Neural progenitor cell (in vitro differentiated cells): ENCODE results near the gene CLSTN2. TPM values are rescaled to one million over a fixed set of nuclear protein-coding genes. Genes with fewer than 3 reads are reported as not detected.

Experiments used
- DNase-seq: peaks from one replicate; pipeline ENCODE4 v3.0.0-alpha.2; 2016; ENCODE audit warnings: low spot score
- H2AFZ ChIP-seq: fragments of 200-600 bp; sonication (generic); replicated peaks from 2 replicates; pipeline ENCODE4 v1.6.1; 2016; ENCODE audit warnings: antibody characterized with exemption
- H3F3A ChIP-seq: fragments of 200-600 bp; sonication (generic); 2 replicates; pipeline ENCODE4 v1.6.1; 2016; ENCODE audit warnings: antibody characterized with exemption, low read depth
- H3K27ac ChIP-seq: fragments of 200-600 bp; sonication (generic); 2 replicates; pipeline ENCODE4 v1.5.1; 2016; ENCODE audit warnings: mild to moderate bottlenecking
- H3K27me3 ChIP-seq: fragments of 200-600 bp; sonication (generic); 2 replicates; pipeline ENCODE4 v1.6.1; 2016; ENCODE audit warnings: mild to moderate bottlenecking, moderate library complexity
- H3K36me3 ChIP-seq: fragments of 200-600 bp; sonication (generic); 2 replicates; pipeline ENCODE4 v1.5.1; 2016
- H3K4me1 ChIP-seq: fragments of 200-600 bp; sonication (generic); 2 replicates; pipeline ENCODE4 v1.6.1; 2016; ENCODE audit warnings: mixed run types
- H3K4me2 ChIP-seq: fragments of 200-600 bp; sonication (generic); 2 replicates; pipeline ENCODE4 v1.6.1; 2016
- H3K4me3 ChIP-seq: fragments of 200-600 bp; sonication (generic); 2 replicates; pipeline ENCODE4 v1.5.1; 2016
- H3K79me2 ChIP-seq: fragments of 200-600 bp; sonication (generic); 2 replicates; pipeline ENCODE4 v1.6.1; 2016; ENCODE audit warnings: low read depth
- H3K9ac ChIP-seq: fragments of 200-600 bp; sonication (generic); 2 replicates; pipeline ENCODE4 v1.6.1; 2016
- H3K9me3 ChIP-seq: fragments of 200-600 bp; sonication (generic); 2 replicates; pipeline ENCODE4 v1.5.1; 2016; ENCODE audit warnings: low read depth
- H4K20me1 ChIP-seq: fragments of 200-600 bp; sonication (generic); 2 replicates; pipeline ENCODE4 v1.6.1; 2016; ENCODE audit warnings: low read depth
- H3K27ac Mint-ChIP-seq: 3 replicates; pipeline ENCODE4 v1.8.0; 2021; ENCODE audit warnings: mixed read lengths
- H3K27me3 Mint-ChIP-seq: 2 replicates; pipeline ENCODE4 v1.8.0; 2022; ENCODE audit warnings: low read depth, mild to moderate bottlenecking, inconsistent platforms, moderate library complexity, mixed read lengths; ENCODE audit not compliant: insufficient read depth
- H3K36me3 Mint-ChIP-seq: 3 replicates; pipeline ENCODE4 v1.8.0; 2021; ENCODE audit warnings: mixed read lengths
- H3K4me1 Mint-ChIP-seq: 3 replicates; pipeline ENCODE4 v1.8.0; 2021; ENCODE audit warnings: mixed read lengths
- H3K4me3 Mint-ChIP-seq: 3 replicates; pipeline ENCODE4 v1.8.0; 2021; ENCODE audit warnings: mild to moderate bottlenecking, moderate library complexity, mixed read lengths
- H3K9me3 Mint-ChIP-seq: 3 replicates; pipeline ENCODE4 v1.8.0; 2020; ENCODE audit warnings: mixed read lengths
- EZH2 ChIP-seq: fragments of 200-600 bp; sonication (generic); IDR thresholded peaks from 2 replicates; pipeline ENCODE4 v1.6.1; 2017; ENCODE audit warnings: antibody characterized with exemption, mild to moderate bottlenecking, moderate library complexity
- EZH2phosphoT487 ChIP-seq: fragments of 200-600 bp; sonication (generic); IDR thresholded peaks from 2 replicates; pipeline ENCODE4 v1.6.1; 2017; ENCODE audit warnings: antibody characterized with exemption
- total RNA-seq: library from RNA; depleted of rRNA; stranded (reverse); fragments of >200 nt; gene quantifications from 2 replicates; pipeline ENCODE4 v1.2.3, GENCODE V29; 2015; ENCODE audit warnings: low replicate concordance
- TF ChIP-seq, protein P1 (sequence below): fragments of 200-600 bp; sonication (generic); IDR thresholded peaks from 2 replicates; pipeline ENCODE4 v1.5.1; 2017; ENCODE audit warnings: antibody characterized with exemption, mild to moderate bottlenecking

Gene CLSTN2
- total RNA-seq, 1 donor from 2014 or later, result 0.22 TPM

DNA sequence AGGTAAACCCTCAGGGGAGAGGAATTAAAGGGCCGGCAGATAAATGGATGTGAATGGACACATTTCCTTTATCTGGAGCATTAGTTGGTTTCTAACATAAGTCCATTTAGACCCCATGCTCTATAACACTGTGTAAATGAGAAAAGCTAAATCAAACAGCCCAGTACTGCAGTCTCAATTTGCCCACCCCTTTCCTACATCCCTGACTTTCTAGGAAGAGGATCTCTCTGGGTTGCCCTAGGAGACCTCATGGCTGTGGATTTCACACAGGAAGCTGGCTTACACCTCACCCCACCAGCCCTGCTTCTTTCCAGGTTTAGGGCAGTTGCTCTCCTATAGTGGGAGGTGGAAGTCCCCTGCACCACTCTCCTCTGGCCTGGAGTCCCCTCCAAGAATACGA is 126.2 kb downstream of the CLSTN2 start:
- H2AFZ ChIP-seq, result no peak overlapping the region
- H3K4me3 Mint-ChIP-seq, result no peak overlapping the region
- H3K4me3 ChIP-seq, result no peak overlapping the region
- H3K4me1 ChIP-seq, result no peaks in the 10 kb centered on the region
- no peak overlapping the region for H3K9ac ChIP-seq
- no peaks in the 10 kb centered on the region for H3K4me1 Mint-ChIP-seq
- H4K20me1 ChIP-seq, result no peaks in the 10 kb centered on the region
- no peak overlapping the region for H3K27ac ChIP-seq
- no peaks in the 10 kb centered on the region for H3K27me3 ChIP-seq
- no peak overlapping the region for H3K27ac Mint-ChIP-seq
- no peaks in the 10 kb centered on the region for H3F3A ChIP-seq
- no peaks in the 10 kb centered on the region for H3K36me3 ChIP-seq
- peaks cover 3% of the 10 kb centered on the region for H3K27me3 Mint-ChIP-seq
- DNase-seq, result no peak
- no peaks in the 10 kb centered on the region for H3K9me3 ChIP-seq
- no peak for TF ChIP-seq EZH2
- no peak for TF ChIP-seq EZH2phosphoT487
- TF ChIP-seq, protein P1, sequence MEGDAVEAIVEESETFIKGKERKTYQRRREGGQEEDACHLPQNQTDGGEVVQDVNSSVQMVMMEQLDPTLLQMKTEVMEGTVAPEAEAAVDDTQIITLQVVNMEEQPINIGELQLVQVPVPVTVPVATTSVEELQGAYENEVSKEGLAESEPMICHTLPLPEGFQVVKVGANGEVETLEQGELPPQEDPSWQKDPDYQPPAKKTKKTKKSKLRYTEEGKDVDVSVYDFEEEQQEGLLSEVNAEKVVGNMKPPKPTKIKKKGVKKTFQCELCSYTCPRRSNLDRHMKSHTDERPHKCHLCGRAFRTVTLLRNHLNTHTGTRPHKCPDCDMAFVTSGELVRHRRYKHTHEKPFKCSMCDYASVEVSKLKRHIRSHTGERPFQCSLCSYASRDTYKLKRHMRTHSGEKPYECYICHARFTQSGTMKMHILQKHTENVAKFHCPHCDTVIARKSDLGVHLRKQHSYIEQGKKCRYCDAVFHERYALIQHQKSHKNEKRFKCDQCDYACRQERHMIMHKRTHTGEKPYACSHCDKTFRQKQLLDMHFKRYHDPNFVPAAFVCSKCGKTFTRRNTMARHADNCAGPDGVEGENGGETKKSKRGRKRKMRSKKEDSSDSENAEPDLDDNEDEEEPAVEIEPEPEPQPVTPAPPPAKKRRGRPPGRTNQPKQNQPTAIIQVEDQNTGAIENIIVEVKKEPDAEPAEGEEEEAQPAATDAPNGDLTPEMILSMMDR, result no peak
- no peaks in the 10 kb centered on the region for H3K36me3 Mint-ChIP-seq
- H3K79me2 ChIP-seq, result no peaks in the 10 kb centered on the region
- H3K4me2 ChIP-seq, result no peak overlapping the region
- H3K9me3 Mint-ChIP-seq, result no peaks in the 10 kb centered on the region

- no peaks in the 10 kb centered on the region for H3K27me3 ChIP-seq
- Mint-ChIP-seq H3K36me3 (no peaks in the 10 kb centered on the region), H3K9me3 (no peaks in the 10 kb centered on the region), H3K27me3 (peaks cover 3% of the 10 kb centered on the region), H3K4me1 (no peaks in the 10 kb centered on the region), H3K4me3 (no peak overlapping the region), H3K27ac (no peak overlapping the region)
- DNase-seq, result no peak
- H3K36me3 ChIP-seq, result no peaks in the 10 kb centered on the region
- H4K20me1 ChIP-seq, result no peaks in the 10 kb centered on the region
- no peak overlapping the region for H3K27ac ChIP-seq
- TF ChIP-seq, protein P1, result no peak
- TF ChIP-seq EZH2 (no peak), EZH2phosphoT487 (no peak)
- H3K79me2 ChIP-seq, result no peaks in the 10 kb centered on the region
- H3K9me3 ChIP-seq, result no peaks in the 10 kb centered on the region
- no peak overlapping the region for H2AFZ ChIP-seq
- H3K4me1 ChIP-seq, result no peaks in the 10 kb centered on the region
- no peak overlapping the region for H3K4me2 ChIP-seq
- no peaks in the 10 kb centered on the region for H3F3A ChIP-seq
- H3K4me3 ChIP-seq, result no peak overlapping the region
- no peak overlapping the region for H3K9ac ChIP-seq
These were observed 127.5 kb downstream of the CLSTN2 start for GRCh38 chr3:140062461-140062860.

- Mint-ChIP-seq H3K36me3 (no peaks in the 10 kb centered on the region), H3K27me3 (peaks cover 2% of the 10 kb centered on the region), H3K4me1 (no peaks in the 10 kb centered on the region), H3K27ac (no peak overlapping the region), H3K4me3 (no peak overlapping the region), H3K9me3 (no peaks in the 10 kb centered on the region)
- H2AFZ ChIP-seq, result no peak overlapping the region
- no peak for DNase-seq
- no peaks in the 10 kb centered on the region for H3K9me3 ChIP-seq
- TF ChIP-seq, protein P1, result no peak
- TF ChIP-seq EZH2phosphoT487, result no peak
- H3K79me2 ChIP-seq, result no peaks in the 10 kb centered on the region
- H3K27me3 ChIP-seq, result no peaks in the 10 kb centered on the region
- H3K9ac ChIP-seq, result no peak overlapping the region
- H4K20me1 ChIP-seq, result no peaks in the 10 kb centered on the region
- H3K27ac ChIP-seq, result no peak overlapping the region
- no peaks in the 10 kb centered on the region for H3K36me3 ChIP-seq
- no peak overlapping the region for H3K4me2 ChIP-seq
- H3K4me3 ChIP-seq, result no peak overlapping the region
- no peaks in the 10 kb centered on the region for H3F3A ChIP-seq
- no peaks in the 10 kb centered on the region for H3K4me1 ChIP-seq
These were observed 132.5 kb downstream of the CLSTN2 start for GRCh38 chr3:140067487-140067886.
